Left lung (tissue), 10 donors: ENCODE results near the gene NOXA1. TPM values are rescaled to one million over a fixed set of nuclear protein-coding genes. Genes with fewer than 3 reads are reported as not detected.

Experiments
- ATAC-seq: fragments of 200-7000 bp; cut with Tn5 transposase; one replicate; pipeline ENCODE4 v1.9.1; 2020; ENCODE audit warnings: moderate library complexity
- DNase-seq, 4 donors: peaks; one replicate each; pipeline ENCODE4 v3.0.0-alpha.2; 2013 to 2020
- H3K27ac ChIP-seq, 2 donors: fragments of 200-600 bp; sonication (generic) in 1 of 2; one replicate each; pipeline versions ENCODE4 v1.5.0 to v1.8.0; 2020 to 2021
- H3K27me3 ChIP-seq, 2 donors: fragments of 200-600 bp; sonication (generic) in 1 of 2; one replicate each; pipeline versions ENCODE4 v1.5.0 to v1.8.0; 2020 to 2021
- H3K36me3 ChIP-seq, 2 donors: fragments of 200-600 bp; sonication (generic) in 1 of 2; one replicate each; pipeline versions ENCODE4 v1.5.0 to v1.8.0; 2020 to 2021
- H3K4me1 ChIP-seq, 2 donors: fragments of 200-600 bp; one replicate each; pipeline ENCODE4 v1.8.0; 2021
- H3K4me3 ChIP-seq, 2 donors: fragments of 200-600 bp; sonication (generic) in 1 of 2; one replicate each; pipeline versions ENCODE4 v1.5.0 to v1.8.0; 2020 to 2021; ENCODE audit warnings: mild to moderate bottlenecking in 1 of 2
- H3K9me3 ChIP-seq, 2 donors: fragments of 200-600 bp; sonication (generic) in 1 of 2; one replicate each; pipeline versions ENCODE4 v1.5.0 to v1.8.0; 2020 to 2021
- CTCF ChIP-seq, 2 donors: fragments of 200-600 bp; sonication (generic) in 1 of 2; IDR thresholded peaks; one replicate each; pipeline versions ENCODE4 v1.5.0 to v1.8.0; 2021; ENCODE audit warnings: antibody characterized with exemption in 2 of 2
- intact Hi-C, 2 donors: fragments of 100-400 bp; cut with DNase I; formaldehyde crosslinking; loops; one replicate each; pipeline versions ENCODE4 v1.11.2 to v1.14.2; 2022
- microRNA-seq, 2 donors: library from miRNA; unstranded; fragments of <30 nt; microRNA quantifications; one replicate each; pipeline ENCODE4, GENCODE V29; 2019
- polyA plus RNA-seq, 6 donors: library from polyadenylated mRNA; unstranded; fragments of 120-200 nt; gene quantifications; one replicate each; pipeline ENCODE4 v1.2.1, GENCODE V29; 2013; ENCODE audit not compliant: insufficient read length in 6 of 6
- total RNA-seq, 2 donors: library from RNA; stranded (reverse); fragmentation: NEBNext Ultra II Directional; extraction: Animal tissue kit (Norgen Biotek cat#: 25700); gene quantifications; one replicate each; pipeline ENCODE4 v1.2.1, GENCODE V29; 2021
- donor health status: DM: no; HTN: yes; CAD: no.
- donor health status: DM: no; HTN: no; CAD: no.

The NOXA1 gene
- total and polyA plus RNA-seq, 8 donors = 4.5 to 8.7 (median 6.9) TPM

GRCh38 chr9:137478962-137479861 lies 56.0 kb downstream of the NOXA1 start:
- no peaks in the 10 kb centered on the region for H3K27me3 ChIP-seq
- ATAC-seq = no peak

DNA sequence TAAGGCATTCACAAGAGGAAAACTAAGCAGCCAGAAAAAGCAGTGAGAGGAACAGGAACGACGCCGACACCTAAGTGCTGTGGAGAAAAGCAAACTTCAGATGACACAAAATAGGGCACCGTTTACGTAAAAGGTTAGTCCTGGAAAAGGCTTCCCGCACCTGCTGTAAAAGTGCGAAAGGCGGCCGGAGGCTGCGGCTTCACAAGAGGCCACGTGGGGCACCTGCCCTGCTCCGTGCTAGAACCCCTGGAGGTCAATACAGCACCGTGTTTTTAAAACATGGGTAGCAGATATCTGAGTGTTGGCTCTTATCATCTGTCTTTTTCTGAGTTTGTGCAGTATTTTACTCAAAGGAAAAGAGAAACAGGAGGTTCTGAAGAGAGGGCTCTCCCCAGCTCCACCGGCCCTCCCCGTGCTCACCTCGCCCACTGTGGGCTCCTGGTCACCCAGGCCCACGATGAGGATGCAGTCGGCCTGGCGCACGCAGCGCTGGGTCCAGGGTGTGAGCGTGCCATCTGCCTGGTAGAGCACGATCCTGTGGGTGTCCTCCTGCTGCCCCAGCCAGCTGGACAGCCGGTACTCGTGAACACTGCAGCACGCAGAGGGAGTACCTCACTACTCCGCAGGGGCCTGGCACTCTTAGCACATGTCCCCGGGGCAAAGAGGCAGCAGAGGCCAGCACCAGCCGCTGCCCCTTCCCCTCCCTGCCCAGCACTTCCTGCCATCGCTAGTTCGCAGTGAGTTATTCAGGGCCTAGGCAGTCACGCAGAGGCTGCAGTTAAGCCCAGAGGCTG lies 56.9 kb downstream of the NOXA1 start:
- Histone ChIP-seq H3K9me3 (peaks cover 0 to 16% of the 10 kb centered on the region in 2 donors), H3K27ac (no peak overlapping the region), H3K27me3 (no peaks in the 10 kb centered on the region), H3K36me3 (no peaks in the 10 kb centered on the region), H3K4me1 (peaks cover 0 to 8% of the 10 kb centered on the region in 2 donors), H3K4me3 (no peak overlapping the region)
- TF ChIP-seq CTCF (IDR thresholded peaks at IDR 0.05) = no peak
- no peak for ATAC-seq
- intact Hi-C loops = no loop called here
- peak in 2 of 4 donors; percentile 18 to 51 for DNase-seq

More at GRCh38 chr9:137478962-137479861, 56.0 kb downstream of the NOXA1 start:
- Histone ChIP-seq H3K9me3 (peaks cover 0 to 25% of the 10 kb centered on the region in 2 donors), H3K36me3 (no peaks in the 10 kb centered on the region), H3K4me1 (peaks cover 0 to 8% of the 10 kb centered on the region in 2 donors), H3K27ac (no peak overlapping the region), H3K4me3 (no peak overlapping the region)
- TF ChIP-seq CTCF (IDR thresholded peaks at IDR 0.05) = no peak
- peak in 2 of 4 donors; percentile 32 to 75 for DNase-seq
- intact Hi-C loops = no loop called here

DNA sequence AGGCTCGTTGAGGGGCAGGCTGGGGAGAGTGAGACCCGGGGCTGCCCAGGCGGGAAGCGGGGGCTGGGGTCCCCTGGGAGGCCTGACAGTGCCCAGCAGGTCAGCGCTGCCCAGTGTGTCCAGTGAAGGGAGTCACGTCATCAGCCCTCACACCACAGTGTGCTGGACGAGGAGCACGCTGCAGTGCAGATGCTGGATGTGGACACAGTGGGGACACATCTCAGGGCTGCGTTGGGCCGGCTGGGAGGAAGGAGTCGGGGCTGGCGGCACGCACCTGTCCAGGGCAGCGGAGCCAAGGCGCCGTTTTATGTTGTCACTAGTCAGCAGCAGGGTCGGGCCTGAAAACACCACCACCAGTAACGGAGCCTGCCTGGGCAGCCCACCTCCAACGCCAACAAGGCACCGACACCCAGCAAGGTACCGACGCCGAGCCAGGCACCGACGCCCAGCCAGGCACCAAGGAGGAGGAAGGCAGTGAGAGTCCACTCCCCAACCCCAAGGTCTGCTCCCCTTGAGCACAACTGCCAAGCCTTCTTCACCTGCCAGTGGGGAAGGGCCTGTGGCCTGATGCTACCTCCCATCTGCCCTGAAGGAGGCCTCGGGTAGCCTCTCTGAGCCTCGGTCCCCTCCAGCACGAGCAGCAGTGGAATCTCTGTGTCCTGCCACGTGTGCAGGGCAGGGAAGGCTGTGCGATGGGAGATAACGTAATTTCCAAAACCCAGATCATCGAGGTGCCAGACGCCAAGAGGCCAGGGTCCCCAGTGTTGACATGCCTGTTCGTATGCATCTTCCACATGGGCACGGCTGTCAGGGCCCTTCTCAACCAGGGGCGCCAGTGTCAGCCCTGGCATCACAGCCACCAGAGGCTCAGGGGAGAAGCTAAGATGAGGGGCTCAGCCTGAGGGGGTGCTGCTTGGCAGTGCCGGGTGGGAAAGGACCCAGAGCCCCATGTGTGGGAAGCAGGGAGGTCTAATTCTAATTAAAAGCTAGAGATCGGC lies 57.8 kb downstream of the NOXA1 start:
- TF ChIP-seq CTCF (IDR thresholded peaks at IDR 0.05) = no peak
- Histone ChIP-seq H3K4me3 (no peak overlapping the region), H3K27ac (no peak overlapping the region), H3K9me3 (peaks cover 0 to 7% of the 10 kb centered on the region in 2 donors), H3K36me3 (no peaks in the 10 kb centered on the region), H3K27me3 (no peaks in the 10 kb centered on the region), H3K4me1 (peaks cover 0 to 8% of the 10 kb centered on the region in 2 donors)
- intact Hi-C loops = no loop called here
- ATAC-seq (no peak), DNase-seq (peak in 2 of 4 donors; percentile 29 to 78)

DNA sequence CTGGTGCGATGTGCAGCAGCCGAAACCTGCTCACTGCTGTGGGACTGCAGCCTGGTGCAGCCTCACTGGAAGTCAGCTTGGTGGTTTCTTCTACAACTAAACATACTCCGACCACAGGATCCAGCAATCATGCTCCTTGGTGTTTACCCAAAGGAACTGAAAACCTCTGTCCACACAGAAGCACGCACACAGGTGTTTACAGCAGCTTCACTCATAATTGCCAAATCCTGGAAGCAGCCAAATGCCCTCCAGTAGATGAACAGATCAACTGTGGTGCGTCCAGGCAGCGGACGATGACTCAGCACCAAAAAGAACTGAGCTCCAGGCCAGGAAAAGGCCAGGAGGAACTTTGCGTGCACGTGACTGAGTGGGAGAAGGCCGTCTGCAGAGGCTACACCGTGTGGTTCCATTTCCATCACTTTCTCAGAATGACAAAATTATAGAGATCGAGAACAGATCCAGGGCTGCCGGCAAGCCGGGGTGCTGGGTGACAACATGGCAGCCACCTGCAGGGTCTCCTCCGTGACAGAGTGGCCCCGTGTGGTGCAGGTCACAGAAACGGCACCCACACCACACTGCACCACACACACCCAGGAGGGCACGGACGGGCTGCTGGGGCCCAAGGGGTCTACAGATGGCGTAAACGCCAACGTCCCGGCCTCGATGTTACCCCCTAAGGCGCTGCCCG lies 59.0 kb downstream of the NOXA1 start:
- DNase-seq = peak in 2 of 4 donors; percentile 74 to 85

More for the DNA sequence above, 59.0 kb downstream of the NOXA1 start:
- Histone ChIP-seq H3K9me3 (no peaks in the 10 kb centered on the region), H3K36me3 (no peaks in the 10 kb centered on the region), H3K27me3 (no peaks in the 10 kb centered on the region), H3K4me3 (no peak overlapping the region), H3K4me1 (peaks cover 0 to 8% of the 10 kb centered on the region in 2 donors), H3K27ac (no peak overlapping the region)
- ATAC-seq = peak; percentile 80
- intact Hi-C loops = no loop called here
- TF ChIP-seq CTCF (IDR thresholded peaks at IDR 0.05) = no peak

Small RNA genes within 50 kb of the gene (microRNA-seq; reads per million reads assigned to microRNA genes)
- 0.50 to 0.68 reads per million in 2 donors for gene MIR7114

Other genes with a start within 250 kb of the NOXA1 start
- gene ANAPC2, start 234.8 kb upstream of the NOXA1 start, total RNA-seq = 10 to 100 TPM; 43.5 to 52.3 TPM
- gene ANAPC2, start 234.8 kb upstream of the NOXA1 start, polyA plus RNA-seq = 10 to 100 TPM; 42.1 to 58.8 (median 44.3) TPM
- gene SSNA1, start 234.7 kb upstream of the NOXA1 start, total RNA-seq = 10 to 100 TPM; 59.1 to 68.0 TPM
- gene SSNA1, start 234.7 kb upstream of the NOXA1 start, polyA plus RNA-seq = 10 to 100 TPM; 38.7 to 53.6 (median 52.1) TPM
- gene TPRN, start 222.7 kb upstream of the NOXA1 start, total RNA-seq = 10 to 100 TPM; 21.6 to 21.7 TPM
- gene TPRN, start 222.7 kb upstream of the NOXA1 start, polyA plus RNA-seq = 10 to 100 TPM in 3 of 6 donors, 1 to 10 TPM in 3; 6.7 to 13.8 (median 9.4) TPM
- 10 to 100 TPM; 30.6 to 31.7 TPM for gene TMEM203, start 217.7 kb upstream of the NOXA1 start, total RNA-seq
- 10 to 100 TPM; 30.4 to 37.8 (median 33.3) TPM for gene TMEM203, start 217.7 kb upstream of the NOXA1 start, polyA plus RNA-seq
- gene NDOR1, start 217.7 kb upstream of the NOXA1 start, total RNA-seq = 10 to 100 TPM; 16.5 to 19.5 TPM
- 10 to 100 TPM in 3 of 6 donors, 1 to 10 TPM in 3; 9.1 to 15.4 (median 10.2) TPM for gene NDOR1, start 217.7 kb upstream of the NOXA1 start, polyA plus RNA-seq
- gene RNF208, start 201.2 kb upstream of the NOXA1 start, total RNA-seq = 1 to 10 TPM; 4.9 to 7.5 TPM
- 1 to 10 TPM; 4.0 to 7.8 (median 5.9) TPM for gene RNF208, start 201.2 kb upstream of the NOXA1 start, polyA plus RNA-seq
- gene CYSRT1, start 198.2 kb upstream of the NOXA1 start, total RNA-seq = under 1 TPM; 0.44 to 0.50 TPM
- gene CYSRT1, start 198.2 kb upstream of the NOXA1 start, polyA plus RNA-seq = 1 to 10 TPM; 1.4 to 3.7 (median 2.8) TPM
- under 1 TPM; 0.15 to 0.18 TPM for gene RNF224, start 195.9 kb upstream of the NOXA1 start, total RNA-seq
- gene RNF224, start 195.9 kb upstream of the NOXA1 start, polyA plus RNA-seq = 1 to 10 TPM; 1.7 to 4.8 (median 3.5) TPM
- under 1 TPM in 1 of 2 donors, not detected in 1; 0.12 TPM for gene SLC34A3, start 192.5 kb upstream of the NOXA1 start, total RNA-seq
- gene SLC34A3, start 192.5 kb upstream of the NOXA1 start, polyA plus RNA-seq = 1 to 10 TPM; 1.0 to 2.8 (median 2.1) TPM
- 100 to 1,000 TPM; 245 to 337 TPM for gene TUBB4B, start 182.1 kb upstream of the NOXA1 start, total RNA-seq
- gene TUBB4B, start 182.1 kb upstream of the NOXA1 start, polyA plus RNA-seq = 100 to 1,000 TPM; 196 to 315 (median 237) TPM
- not detected for gene STPG3, start 172.1 kb upstream of the NOXA1 start, total RNA-seq
- gene STPG3, start 172.1 kb upstream of the NOXA1 start, polyA plus RNA-seq = 1 to 10 TPM in 3 of 6 donors, under 1 TPM in 3; 0.69 to 1.4 (median 0.89) TPM
- gene NELFB, start 168.1 kb upstream of the NOXA1 start, total RNA-seq = 10 to 100 TPM; 47.8 to 49.7 TPM
- 10 to 100 TPM; 52.9 to 62.9 (median 56.8) TPM for gene NELFB, start 168.1 kb upstream of the NOXA1 start, polyA plus RNA-seq
- 10 to 100 TPM; 31.8 to 38.5 TPM for gene TOR4A, start 145.7 kb upstream of the NOXA1 start, total RNA-seq
- gene TOR4A, start 145.7 kb upstream of the NOXA1 start, polyA plus RNA-seq = 10 to 100 TPM in 4 of 6 donors, 1 to 10 TPM in 2; 8.5 to 13.4 (median 11.0) TPM
- 10 to 100 TPM; 11.3 to 15.2 TPM for gene NRARP, start 121.1 kb upstream of the NOXA1 start, total RNA-seq
- gene NRARP, start 121.1 kb upstream of the NOXA1 start, polyA plus RNA-seq = 10 to 100 TPM in 2 of 6 donors, 1 to 10 TPM in 4; 7.0 to 11.1 (median 9.0) TPM
- 10 to 100 TPM; 13.7 to 21.8 TPM for gene EXD3, start 231 bp upstream of the NOXA1 start, total RNA-seq
- gene EXD3, start 231 bp upstream of the NOXA1 start, polyA plus RNA-seq = 10 to 100 TPM; 13.2 to 21.0 (median 16.6) TPM
- under 1 TPM in 1 of 2 donors, not detected in 1; 0.15 TPM for gene ENTPD8, start 18.0 kb downstream of the NOXA1 start, total RNA-seq
- gene ENTPD8, start 18.0 kb downstream of the NOXA1 start, polyA plus RNA-seq = under 1 TPM; 0.33 to 0.68 (median 0.46) TPM
- 10 to 100 TPM; 29.5 to 31.4 TPM for gene NSMF, start 35.9 kb downstream of the NOXA1 start, total RNA-seq
- 10 to 100 TPM; 31.7 to 46.5 (median 37.4) TPM for gene NSMF, start 35.9 kb downstream of the NOXA1 start, polyA plus RNA-seq
- 1 to 10 TPM; 2.9 to 6.3 TPM for gene PNPLA7, start 127.0 kb downstream of the NOXA1 start, total RNA-seq
- 1 to 10 TPM; 3.3 to 8.9 (median 4.9) TPM for gene PNPLA7, start 127.0 kb downstream of the NOXA1 start, polyA plus RNA-seq
- 10 to 100 TPM; 30.2 to 49.1 TPM for gene MRPL41, start 128.5 kb downstream of the NOXA1 start, total RNA-seq
- 10 to 100 TPM; 10.9 to 22.2 (median 15.0) TPM for gene MRPL41, start 128.5 kb downstream of the NOXA1 start, polyA plus RNA-seq
- 10 to 100 TPM; 25.6 to 26.8 TPM for gene DPH7, start 155.5 kb downstream of the NOXA1 start, total RNA-seq
- gene DPH7, start 155.5 kb downstream of the NOXA1 start, polyA plus RNA-seq = 10 to 100 TPM; 43.2 to 69.2 (median 55.6) TPM
- gene ZMYND19, start 167.1 kb downstream of the NOXA1 start, total RNA-seq = 10 to 100 TPM; 22.3 to 30.5 TPM
- 10 to 100 TPM; 15.3 to 25.0 (median 20.5) TPM for gene ZMYND19, start 167.1 kb downstream of the NOXA1 start, polyA plus RNA-seq
- 10 to 100 TPM; 63.6 to 77.3 TPM for gene ARRDC1, start 182.3 kb downstream of the NOXA1 start, total RNA-seq
- gene ARRDC1, start 182.3 kb downstream of the NOXA1 start, polyA plus RNA-seq = 10 to 100 TPM; 26.2 to 43.9 (median 31.7) TPM
- 10 to 100 TPM; 71.5 to 79.8 TPM for gene EHMT1, start 195.6 kb downstream of the NOXA1 start, total RNA-seq
- gene EHMT1, start 195.6 kb downstream of the NOXA1 start, polyA plus RNA-seq = 10 to 100 TPM; 77.9 to 92.7 (median 85.8) TPM